GM19372 (cell line): Measurements from ENCODE around the gene CYP46A1.
"Not testable (repeated sequence)": the region's sequence is repeated elsewhere in the genome, so short reads cannot be mapped to it uniquely, and the experiment has no call there.

Experiments used
- ATAC-seq: cut with Tn5 transposase; IDR thresholded peaks from one replicate; pipeline ENCODE4 v1.9.1; 2021; ENCODE audit warnings: mild to moderate bottlenecking, low read depth, moderate library complexity; ENCODE audit not compliant: unreplicated experiment

CYP46A1 gene

DNA sequence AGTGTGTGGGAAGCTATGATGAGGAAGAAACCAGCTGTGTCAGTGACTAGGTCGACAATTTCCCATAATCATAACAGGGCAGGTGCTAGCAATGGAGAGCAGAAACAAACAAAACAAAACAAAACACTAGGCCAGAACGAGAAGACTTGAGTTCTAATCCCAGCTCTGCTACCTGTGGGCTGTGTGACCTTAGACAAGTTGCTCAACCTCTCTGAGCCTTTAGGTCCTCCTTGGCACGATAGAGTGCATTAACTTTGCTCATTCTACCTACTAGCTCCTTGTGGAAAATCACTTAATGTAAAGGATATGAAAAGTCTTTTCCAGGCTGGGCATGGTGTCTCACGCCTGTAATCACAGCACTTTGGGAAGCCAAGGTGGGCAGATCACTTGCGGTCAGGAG, 27.9 kb upstream of the CYP46A1 start:
- ATAC-seq = no peak

GRCh38 chr14:99657645-99658155, 26.4 kb upstream of the CYP46A1 start:
- no peak for ATAC-seq

GRCh38 chr14:99658218-99658845, 25.8 kb upstream of the CYP46A1 start:
- no peak for ATAC-seq

GRCh38 chr14:99659333-99659741, 24.8 kb upstream of the CYP46A1 start:
- ATAC-seq = no peak

- no peak for ATAC-seq
Measured at GRCh38 chr14:99660006-99660566, 24.0 kb upstream of the CYP46A1 start.

- ATAC-seq = no peak
Measured at GRCh38 chr14:99660794-99661193, 23.3 kb upstream of the CYP46A1 start.

DNA sequence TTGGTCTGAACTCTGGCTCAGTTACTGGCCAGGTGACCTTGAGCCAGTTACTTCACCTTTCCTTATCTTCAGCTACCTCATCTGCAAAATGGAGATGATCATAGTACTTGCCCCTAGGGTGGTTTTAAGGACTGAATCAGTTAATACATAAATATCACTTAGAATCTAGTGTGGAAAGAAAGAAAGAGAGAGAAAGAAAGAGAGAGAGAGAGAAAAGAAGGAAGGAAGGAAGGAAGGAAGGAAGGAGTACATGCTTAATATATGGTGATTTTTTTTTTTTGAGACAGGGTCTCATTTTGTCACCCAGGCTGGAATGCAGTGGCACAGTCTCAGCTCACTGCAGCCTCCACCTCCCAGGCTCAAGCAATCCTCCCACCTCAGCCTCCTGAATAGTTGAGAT, 22.9 kb upstream of the CYP46A1 start:
- not testable (repeated sequence) for ATAC-seq

GRCh38 chr14:99662846-99663245, 21.3 kb upstream of the CYP46A1 start:
- no peak for ATAC-seq

GRCh38 chr14:99663386-99664057, 20.6 kb upstream of the CYP46A1 start:
- ATAC-seq = no peak

- ATAC-seq = no peak
Measured at GRCh38 chr14:99664058-99664936, 19.8 kb upstream of the CYP46A1 start.

DNA sequence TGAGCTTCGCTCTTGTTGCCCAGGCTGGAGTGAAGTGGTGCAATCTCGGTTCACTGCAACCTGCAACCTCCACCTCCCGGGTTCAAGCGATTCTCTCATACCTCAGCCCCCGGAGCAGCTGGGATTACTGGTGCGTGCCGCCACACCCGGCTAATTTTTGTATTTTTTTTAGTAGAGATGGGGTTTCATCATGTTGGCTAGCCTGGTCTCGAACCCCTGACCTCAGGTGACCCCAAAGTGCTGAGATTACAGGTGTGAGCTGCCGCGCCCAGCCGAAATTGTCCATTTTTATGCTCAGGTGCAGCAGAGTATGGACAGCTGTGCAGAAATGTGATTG, 19.2 kb upstream of the CYP46A1 start:
- ATAC-seq = no peak

DNA sequence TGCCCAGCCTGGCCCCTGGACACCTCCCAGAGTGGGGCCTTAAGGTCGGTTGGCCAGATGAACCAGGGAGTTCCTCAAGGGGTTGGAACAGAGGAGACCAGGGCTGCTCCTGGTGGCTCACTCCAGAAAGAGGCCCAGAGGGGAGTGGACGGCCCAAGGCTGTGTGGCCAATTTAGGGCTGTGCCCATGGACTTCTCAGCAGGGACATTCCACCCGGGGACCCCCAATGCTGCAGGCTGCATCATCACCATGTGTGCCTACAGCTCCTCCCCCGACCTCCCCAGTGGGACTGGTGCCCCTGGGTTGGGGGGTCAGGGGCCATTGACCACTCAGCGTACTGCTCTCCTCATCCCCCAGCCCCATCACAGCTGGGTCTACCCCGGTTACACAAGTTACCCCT, 17.6 kb upstream of the CYP46A1 start:
- no peak for ATAC-seq

DNA sequence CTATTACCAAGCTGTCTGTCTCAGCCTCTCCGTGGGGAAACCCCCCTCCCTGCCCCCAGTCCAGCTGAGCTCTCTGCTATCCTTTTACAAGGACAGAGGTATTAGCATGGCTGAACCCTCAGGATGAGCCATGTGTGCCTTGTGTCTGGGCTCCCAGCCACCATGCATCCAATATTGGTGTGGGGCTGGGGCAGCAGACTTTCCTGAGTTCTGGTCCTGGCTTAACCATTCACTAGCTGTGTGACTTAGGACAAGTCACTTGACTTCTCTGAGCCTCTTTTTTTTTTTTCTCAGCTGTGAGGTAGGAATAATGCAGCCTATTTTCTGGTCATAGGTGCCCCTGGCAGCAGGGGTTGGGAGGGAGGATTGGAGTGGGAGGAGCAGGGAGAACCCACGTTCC, 17.1 kb upstream of the CYP46A1 start:
- no peak for ATAC-seq

GRCh38 chr14:99667821-99668220, 16.3 kb upstream of the CYP46A1 start:
- no peak for ATAC-seq

DNA sequence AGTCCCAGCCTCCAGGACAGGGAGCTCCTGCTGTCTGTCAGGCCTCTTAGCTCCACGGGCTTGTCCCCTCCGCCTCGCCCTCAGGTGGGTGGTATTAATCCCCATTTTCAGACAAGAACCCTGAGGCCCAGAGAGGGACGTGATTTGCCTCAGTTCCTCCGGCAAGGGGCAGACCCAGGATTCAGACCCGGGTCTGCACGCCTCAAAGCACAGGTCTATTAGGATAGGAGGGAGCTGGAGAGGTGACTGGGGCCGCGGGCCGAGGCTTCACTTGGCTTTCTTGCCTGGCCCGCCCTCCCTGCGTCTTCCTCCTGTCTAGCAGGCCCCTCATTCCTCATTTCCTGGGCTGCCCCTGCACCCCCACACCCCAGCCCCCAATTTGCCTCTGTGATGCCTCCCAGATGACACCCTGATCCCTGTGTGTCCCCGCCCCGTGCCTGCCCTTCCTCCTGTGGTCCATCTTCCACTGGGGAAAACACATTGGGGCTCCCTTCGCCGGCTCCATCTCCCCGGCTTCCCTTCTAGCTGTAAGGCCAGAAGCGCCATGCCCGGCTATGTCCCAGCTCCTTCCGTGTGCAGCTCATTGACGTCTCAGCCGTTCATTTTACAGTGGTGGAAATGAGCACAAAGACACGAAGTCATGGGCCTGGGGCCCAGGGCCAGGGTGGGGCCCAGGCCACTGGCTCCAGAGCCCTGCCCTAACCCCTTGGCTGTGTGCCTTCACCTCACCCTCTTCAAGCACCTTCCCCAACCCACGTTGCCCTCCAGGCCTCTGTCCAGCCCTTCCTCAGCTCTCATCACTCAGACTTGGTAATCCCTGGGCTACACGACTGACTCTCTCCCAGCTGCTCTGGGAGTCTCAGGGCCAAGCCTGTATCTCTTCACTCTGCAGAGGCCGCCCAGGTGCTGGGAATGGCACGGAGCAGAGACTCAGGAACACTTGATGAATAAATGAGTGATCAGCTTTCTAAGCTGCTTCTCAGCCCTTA, 15.5 kb upstream of the CYP46A1 start:
- ATAC-seq = no peak

- no peak for ATAC-seq
Measured at GRCh38 chr14:99670361-99671234, 13.5 kb upstream of the CYP46A1 start.

DNA sequence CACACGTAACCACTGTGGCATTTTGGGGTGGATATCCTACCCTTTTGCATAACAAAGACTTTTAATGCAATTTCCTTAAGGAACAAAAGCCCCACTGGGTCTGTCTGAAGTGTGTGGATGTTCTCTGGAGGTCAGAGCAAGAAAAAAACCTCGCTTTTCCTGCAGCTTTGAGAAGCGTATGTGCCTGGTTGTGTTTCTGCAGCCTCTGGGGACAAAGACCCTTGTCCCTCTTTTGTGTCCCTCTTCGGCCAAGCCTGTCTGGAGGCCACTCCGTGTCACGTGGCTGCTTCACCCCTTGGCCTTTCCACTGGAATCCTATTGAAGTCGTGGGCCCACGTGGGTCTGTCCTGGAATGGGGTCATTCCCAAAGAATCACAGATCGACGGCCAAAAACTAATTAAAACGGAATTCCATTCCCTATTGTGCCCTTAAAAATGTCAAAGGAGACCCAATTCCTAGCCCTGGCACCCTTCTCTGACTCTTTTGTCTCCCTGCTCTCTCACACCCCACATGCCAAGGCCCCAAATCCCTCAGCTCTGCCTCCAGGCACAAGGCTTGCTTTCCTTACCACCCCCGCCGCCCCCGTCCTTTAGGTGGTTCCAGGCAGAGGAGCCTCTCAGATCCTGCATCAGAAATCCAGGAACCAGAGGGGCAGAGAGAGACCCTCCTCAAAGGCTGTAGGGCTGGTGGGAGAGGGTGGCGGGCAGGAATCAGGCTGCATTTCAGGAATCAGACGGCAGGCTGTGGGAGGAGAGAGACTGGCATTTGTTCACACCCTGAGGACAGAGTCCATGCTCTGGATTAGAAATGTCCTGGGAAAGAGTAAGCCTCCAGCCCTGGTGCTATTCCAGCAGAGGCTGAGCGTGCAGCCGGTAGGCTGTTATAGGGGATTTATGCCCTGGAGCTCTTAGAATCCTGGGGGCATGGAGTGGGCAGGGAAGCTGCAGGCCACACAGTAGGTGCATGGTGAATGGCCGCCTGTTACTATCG, 12.6 kb upstream of the CYP46A1 start:
- ATAC-seq = no peak
